Left renal pelvis (tissue), 4 donors: ENCODE measurements around the gene ZNF507. TPM values are rescaled to one million over a fixed set of nuclear protein-coding genes. Genes with fewer than 3 reads are reported as not detected.
"Not testable (repeated sequence)": the region's sequence is repeated elsewhere in the genome, so short reads cannot be mapped to it uniquely, and the experiment has no call there.

Source experiments
- DNase-seq, 4 donors: peaks; one replicate each; pipeline ENCODE4 v3.0.0-alpha.2; 2013; ENCODE audit warnings: low read depth in 4 of 4, low spot score in 3 of 4
- polyA plus RNA-seq, 4 donors: library from polyadenylated mRNA; unstranded; fragments of 120-200 nt; gene quantifications; one replicate each; pipeline ENCODE4 v1.2.1, GENCODE V29; 2013; ENCODE audit not compliant: insufficient read length in 4 of 4

ZNF507 gene
- polyA plus RNA-seq, 4 donors, result 26.0 to 28.3 (median 27.0) TPM

DNA sequence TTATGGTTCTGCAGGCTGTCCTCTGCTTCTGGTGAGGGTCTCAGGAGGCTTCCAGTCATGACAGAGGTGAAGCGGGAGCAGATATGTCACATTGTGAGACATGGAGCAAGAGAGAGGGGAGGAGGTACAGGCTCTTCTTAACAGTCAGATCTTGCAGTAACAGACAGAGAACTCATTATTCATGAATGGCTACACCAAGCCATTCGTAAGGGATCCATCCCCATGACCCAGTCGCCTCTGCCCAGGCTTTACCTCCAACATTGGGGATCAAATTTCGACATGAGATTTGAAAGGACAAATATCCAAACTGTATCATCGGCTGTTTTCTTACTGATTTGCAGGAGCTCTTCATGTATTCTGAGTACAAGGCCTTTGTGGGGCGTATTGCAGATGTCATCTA is 21.7 kb downstream of the ZNF507 start:
- DNase-seq, result no peak

DNA sequence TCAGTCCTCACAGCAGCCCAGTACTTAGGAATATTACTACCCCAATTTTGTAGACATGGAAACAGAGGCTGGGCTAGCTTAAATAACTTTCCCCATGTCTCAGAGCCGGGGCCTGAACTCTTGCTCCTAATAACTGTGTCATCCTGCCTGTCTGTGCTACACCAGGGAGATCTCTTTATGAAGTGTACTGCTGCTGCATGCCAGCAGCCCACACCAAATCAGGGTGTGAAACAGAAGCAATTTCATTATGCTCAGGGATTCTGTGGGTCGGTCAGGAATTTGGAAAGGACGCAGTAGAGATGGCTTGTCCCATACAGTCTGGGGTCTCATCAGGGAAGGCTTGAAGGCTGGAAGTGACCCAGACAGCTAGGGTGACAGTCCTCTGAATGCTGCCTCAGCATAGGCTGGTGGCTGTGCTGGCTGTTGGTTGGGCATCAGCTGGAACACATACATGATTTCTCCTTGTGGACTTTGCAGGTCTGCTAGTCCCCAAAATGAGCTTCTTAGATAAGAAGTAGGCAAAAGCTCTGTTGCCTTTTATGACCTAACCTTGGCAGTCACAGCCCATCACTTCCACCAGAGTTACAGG is 22.6 kb downstream of the ZNF507 start:
- DNase-seq, result no peak

DNA sequence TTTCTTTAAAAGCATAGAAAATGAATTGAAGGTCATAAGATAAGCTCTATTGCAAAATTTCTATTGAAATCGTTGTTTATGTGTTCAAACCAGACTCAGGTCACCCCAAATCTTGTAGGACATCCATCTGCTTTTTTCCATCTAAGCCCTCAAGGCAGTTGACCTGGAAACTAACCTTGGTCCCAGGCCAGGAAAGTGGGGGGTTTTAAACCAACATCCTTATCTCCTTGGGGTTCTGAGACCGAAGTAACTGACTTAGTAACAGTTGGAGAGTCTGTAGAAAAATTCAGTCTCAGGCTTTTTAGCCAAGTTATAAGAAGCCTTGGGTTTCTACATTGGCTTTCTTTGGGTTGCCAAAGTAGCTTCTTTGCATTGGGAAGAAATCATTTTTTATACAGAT is 23.4 kb downstream of the ZNF507 start:
- no peak for DNase-seq

DNA sequence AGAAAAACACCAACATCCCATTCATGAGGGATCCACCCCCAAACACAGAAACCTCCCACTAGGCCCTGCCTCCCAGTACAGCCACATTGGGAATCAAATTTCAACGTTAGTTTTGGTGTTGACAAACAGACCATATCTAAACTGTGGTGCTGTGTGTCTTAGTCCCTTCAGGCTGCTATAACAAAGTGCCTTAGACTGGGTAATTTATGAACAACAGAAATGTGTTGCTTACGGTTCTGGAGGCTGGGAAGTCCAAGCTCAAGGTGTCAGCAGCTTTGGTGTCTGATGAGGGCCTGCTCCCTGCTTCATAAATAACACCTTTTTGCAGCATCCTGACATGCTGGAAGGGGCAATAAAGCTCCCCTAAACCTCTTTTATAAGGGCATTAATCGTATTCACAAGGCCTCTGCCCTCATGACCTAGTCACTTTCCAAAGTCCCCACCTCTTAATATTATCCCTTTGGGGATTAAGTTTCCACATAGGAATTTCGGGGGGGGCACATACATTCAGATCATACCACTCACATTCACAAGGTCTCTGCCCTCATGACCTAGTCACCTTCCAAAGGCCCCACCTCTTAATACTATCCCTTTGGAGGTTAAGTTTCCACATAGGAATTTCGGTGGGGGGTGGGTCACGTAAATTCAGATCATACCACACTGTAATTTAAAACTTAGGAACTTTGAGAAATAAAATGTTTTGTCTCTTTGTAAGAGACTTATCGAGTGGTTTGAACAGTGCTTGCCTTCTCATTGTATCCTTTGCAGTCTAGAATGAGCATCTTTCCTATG is 27.5 kb downstream of the ZNF507 start:
- DNase-seq, result no peak

DNA sequence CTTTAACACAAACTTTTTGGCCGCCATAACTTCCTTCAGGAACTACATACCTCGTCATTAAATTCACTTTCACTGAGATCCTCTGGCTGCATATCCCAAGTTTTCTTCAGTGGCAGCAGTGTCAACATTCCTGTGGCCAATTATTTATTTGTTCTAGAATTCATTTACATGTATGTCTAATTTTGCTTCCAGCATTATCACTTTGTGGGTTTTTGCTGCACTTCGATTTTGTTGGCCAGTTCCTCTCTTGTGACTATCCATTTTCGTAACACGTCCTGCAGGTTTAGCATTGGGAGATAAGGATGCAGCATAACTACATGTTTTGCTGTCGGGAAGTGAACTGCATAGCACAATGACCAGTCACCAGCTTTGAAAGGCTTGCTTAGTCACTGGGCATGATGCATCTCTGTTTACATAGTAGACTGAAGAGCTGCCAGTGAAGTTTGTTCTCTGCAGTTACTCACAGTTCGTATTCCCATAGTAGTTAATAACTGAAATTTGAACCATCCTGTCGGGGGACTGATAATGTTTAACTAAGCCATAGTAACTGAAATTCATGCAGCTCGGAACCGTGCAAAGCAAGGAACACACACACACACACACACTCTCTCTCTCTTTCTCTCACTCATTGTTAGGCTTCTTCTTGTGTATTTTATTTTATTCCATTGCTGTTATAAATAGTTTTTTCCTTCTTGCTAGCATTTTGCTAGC is 28.3 kb downstream of the ZNF507 start:
- peak in 1 of 4 donors; percentile 18 for DNase-seq

DNA sequence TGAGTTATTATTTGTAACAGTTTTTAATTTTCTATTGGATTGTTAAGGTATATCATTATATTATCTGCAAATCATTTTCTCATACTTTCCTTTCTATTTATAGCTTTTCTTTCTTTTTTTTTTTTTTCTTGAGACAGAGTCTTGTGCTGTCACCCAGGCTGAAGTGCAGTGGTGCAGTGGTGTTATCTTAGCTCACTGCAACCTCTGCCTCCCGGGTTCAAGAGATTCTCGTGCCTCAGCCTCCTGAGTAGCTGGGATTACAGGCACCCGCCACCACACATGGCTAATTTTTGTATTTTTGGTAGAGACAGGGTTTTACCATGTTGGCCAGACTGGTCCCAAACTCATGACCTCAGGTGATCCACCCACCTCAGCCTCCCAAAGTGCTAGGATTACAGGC is 29.0 kb downstream of the ZNF507 start:
- not testable (repeated sequence) for DNase-seq

DNA sequence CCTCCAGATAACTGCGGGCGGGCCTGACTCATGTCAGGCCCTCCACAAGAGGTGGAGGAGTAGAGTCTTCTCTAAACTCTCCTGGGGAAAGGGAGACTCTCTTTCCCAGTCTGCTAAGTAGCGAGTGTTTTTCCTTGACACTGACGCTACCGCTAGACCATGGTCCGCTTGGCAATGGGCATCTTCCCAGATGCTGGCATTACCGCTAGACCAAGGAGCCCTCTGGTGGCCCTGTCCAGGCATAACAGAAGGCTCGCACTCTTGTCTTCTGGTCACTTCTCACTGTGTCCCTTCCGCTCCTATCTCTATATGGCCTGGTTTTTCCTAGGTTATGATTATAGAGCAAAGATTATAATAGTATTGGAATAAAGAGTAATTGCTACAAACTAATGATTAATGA is 31.7 kb downstream of the ZNF507 start:
- DNase-seq, result not testable (repeated sequence)

DNA sequence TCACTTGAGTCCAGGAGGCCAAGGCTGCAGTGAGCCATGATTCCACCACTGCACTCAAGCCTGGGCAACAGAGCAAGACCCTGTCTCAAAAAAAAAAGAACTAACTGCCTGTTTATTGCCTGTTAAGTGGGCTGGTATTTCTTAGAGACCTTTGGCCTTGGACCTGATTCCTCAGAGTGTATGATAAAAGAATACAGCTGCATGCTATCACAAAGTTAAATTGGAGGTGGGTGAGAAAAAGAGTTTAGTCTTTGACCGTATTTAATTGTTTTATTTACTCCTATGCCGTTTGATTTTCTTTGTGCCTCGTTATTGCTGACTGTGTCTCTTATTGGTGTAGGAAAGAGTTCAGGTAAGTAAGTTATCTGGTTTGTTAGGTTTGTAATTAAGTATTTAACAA is 34.9 kb downstream of the ZNF507 start:
- no peak for DNase-seq

DNA sequence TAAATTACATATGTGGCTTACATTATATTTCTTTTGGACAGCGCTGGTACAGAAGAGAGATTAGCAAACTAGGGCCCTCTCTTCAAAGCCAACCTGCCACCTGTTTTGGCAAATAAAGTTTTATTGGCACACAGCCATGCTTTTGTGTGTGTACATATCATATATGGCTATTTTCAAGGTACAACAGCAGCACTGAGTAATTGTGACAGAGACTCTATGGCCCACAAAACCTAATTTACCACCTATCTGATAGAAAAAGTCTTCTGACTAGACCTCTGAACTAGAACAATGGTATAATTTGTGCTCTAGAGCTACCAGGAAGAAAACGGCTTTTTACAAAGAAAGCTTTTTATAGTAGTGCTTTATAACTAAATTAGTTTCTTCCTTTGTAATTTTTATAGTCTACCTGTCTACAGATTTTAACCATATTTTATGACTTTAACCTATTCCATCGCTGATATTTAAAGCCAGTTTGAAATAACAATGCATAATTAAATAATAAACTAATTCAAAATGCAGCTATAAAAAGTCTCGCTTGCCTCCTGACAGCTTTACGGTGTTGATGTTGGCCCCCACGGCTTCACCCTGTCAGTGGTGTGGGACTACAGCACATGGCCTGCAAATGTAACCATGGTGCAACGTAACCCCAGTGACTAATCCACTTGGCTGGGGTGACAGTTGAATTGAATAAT is 42.4 kb downstream of the ZNF507 start:
- DNase-seq, result no peak

DNA sequence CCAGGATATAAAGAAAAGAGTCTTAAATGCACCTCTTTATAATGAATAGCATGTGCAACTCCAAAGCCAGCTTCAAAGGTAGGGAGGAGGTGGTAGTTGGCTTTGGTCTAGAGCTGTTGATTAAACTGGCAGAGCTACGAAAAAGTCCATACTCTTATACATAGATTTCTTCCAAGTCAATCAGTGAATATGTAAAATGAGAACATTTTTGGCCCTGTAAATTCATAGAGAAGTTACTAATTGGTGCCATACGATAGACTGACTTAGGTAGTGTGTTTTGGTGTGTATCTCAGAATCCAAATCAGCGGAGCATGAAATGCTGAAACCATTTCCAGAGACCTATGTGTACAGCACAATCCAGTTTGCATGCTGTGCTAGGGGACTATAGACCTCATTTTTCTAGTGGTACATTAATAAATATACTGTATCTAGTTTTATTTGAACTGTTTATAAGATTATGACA is 43.0 kb downstream of the ZNF507 start:
- no peak for DNase-seq

DNA sequence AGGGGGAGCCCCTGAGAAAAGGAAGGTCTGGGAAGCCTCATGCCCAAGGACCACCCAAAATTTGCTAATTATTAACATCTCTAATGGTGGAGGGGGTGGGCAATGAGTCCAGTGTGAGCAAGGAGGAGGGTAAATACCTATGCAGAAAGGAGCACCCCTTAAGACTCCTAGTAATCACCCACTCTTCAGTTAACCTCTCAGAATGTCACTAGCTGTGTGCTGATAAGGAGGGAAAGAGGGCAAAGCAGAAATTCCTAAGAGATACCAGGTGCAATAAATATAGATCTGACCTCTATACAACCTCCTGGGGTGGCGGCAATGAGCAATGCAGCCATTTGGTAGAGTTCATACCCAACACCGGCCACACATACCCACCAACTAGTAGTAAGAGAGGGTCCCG is 47.5 kb downstream of the ZNF507 start:
- DNase-seq, result no peak

DNA sequence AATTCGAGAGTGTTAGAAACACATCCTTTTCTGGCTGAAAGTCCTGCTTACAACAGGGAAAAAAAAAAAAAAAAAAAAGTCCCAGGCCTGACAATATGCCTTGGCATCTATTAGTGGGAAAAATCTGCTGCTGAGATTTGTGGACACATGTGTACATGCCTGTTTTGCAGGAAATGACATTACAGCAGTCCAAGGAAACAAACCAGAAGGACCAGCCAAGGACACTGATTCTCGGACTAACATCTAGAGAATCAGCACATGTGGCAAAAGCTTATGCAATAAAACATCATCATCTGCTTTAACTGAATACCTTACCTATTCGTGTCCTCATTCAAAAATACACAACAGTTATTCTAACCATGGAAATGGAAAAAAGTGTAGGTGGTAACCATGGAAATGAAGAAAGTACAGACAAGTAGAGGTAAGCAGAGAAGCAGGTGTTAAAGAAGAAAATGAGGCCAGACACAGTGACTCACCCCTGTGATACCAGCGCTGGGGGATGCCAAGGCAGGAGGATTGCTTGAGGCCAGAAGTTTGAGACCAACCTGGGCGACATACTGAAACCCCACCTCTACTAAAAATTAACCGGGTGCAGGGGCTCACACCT is 50.7 kb downstream of the ZNF507 start:
- no peak for DNase-seq

DNA sequence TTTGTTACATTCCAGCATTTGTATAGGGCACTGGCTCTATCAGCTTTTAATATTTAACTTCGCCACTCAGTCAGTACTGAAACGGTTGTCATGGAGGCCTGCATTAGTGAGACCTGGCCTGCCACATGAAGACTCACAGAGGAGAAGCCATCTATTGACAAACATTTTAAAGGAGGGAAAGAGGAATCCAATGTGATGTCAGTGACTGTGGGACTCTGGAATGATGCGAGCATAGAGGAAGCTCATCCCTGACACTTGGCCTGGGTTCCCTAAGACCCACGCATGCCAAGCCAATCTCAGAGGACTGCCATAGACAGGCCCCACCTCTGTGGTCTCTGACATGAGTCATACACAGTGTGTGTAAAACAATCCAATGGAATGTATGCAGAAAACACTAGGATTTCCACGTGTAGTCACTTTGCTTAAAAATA is 52.3 kb downstream of the ZNF507 start:
- no peak for DNase-seq

DNA sequence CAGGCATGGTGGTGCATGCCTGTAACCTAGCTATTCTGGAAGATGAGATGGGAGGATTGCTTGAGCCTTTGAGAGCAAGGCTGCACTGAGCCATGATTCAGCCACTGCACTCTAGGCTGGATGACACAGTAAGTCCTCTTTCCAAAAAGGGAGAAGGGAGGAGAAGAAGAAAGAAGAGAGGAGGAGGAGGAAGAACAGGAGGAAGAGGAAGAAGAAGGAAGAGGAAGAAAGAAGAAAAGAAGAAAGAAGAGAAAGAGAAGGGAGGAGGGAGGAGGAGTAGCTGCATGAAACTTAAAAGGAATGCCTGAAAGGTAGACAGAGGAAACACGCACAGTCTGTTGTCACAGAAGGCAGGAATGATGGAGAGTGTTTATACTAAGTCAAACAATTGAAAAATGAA is 56.6 kb downstream of the ZNF507 start:
- no peak for DNase-seq

DNA sequence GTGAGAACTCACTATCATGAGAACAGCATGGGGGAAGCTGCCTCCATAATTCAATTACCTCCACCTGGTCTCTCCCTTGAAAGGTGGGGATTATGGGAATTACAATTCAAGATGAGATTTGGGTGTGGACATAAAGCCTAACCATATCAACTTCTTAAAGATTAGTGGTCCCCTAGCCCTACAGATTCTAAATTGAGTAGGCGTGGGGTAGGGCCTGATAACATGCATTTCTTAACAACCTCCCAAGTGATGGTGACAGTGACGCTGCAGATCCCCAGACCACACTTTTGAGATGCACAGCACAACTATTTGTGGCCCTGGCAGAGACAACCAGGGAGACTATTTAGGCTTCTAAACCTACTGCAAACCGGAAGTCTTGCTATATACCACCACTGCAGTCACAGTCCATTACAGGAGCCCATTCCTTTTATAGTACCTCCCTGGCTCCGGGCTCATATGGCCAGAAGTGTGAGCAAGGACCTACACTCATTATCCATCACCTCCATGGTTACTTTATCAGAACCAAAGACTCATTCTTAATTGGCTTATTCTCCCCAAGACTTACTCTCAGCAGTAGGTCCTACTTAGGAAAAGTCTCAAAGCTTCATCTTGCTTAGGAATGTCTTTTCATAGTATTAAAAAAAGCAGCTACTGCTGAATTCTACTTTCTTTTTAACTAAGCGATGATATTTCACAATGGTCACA is 58.0 kb downstream of the ZNF507 start:
- DNase-seq, result no peak

DNA sequence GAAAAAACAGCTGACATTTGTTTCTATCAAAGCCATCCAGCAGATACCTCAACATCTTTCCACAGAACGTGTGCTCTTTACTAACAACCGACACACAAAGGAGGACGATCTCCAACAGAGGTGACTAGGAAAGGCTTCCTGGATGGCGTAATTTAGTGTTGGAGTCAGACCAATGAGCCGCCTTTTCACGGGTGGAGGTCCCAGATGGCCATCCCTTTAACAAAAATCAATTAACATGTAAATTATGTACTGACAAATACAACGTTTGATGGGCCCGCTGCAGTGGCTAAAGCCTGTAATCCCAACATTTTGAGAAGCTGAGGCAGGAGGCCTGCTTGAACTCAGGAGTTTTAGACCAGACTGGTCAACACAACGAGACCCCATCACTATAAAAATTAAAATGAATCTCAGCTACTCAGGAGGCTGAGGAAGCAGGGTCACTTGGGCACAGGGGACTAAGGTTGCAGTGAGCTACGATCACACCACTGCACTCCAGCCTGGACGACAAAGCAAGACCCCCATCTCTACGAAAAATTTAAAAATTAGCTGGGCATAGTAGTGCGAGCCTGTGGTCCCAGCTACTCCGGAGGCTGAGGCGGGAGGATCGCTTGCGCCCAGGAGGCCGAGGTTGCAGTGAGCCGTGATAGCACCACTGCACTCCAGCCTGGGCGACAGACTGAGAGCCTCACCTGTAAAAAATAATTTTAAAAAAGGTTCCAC is 59.0 kb downstream of the ZNF507 start:
- no peak for DNase-seq

DNA sequence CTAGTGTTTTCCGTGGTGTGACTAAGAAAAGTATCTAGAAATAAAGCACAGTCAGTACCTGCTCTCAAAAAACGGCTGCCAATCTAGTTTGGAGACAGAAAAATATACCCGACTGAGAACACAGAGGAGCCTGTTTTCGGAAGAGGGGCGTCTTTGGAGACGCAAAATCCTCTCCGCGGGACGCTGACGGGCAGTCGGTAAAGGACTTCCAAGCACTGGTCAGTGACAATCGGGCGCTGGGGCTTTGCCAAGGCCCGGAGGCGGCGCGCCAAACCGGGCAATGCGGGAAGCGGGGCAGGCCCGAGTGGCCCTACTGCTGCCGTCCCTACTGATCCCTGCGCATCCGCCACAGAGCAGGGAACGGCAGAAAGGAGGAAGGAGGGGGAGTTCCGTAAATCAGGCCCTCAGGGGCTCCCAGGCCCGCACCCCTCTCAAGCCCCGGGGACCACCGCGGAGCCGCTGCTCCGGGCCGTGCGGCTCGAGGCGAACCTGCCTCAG is 59.6 kb downstream of the ZNF507 start:
- DNase-seq, result peak in 2 of 4 donors; percentile 31 to 37

DNA sequence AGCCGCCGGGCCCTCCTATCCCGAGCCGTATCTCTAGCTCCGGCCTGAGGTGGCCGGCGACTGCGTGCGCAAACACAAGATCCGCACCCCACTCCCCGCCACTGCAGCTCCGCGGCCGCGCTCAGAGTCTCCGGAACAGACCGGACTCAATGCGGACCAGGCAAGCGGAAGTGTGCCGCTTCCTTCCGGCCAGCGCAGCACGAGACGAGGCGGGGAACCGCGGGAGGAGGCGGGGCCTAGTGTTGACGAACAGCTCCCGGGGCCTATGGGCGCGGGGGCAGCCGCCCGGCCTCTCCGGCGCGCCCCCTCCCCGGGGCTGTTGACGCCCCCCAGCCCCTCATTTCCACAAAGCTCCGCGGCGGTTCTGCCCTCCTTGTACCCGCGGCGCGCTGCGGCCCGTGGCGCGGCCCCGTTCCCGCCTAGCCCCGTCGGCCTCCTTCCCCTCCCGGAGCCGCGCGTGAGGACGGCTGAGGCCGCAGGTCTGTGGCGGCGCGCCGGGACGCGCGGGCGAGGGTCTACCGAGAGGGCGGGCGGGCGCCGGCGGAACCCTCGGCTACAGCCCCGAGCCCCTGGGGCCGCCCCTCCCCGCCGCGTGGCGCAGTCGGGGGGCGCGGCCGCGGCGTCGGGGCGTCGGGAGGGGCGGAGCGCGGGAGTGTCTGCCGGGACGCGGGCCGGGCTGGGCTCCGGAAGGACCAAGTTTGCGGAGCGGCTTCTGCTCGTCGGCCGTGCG is 60.2 kb downstream of the ZNF507 start, which contains the start of gene DPY19L3:
Gene DPY19L3 (plus strand): TSS at position 340 of the 730 bp plus-strand sequence. CDS start 2,484 bp downstream, outside the sequence.
- DNase-seq, result peak; percentile 85 to 90 (median 90)
